ENCODE results near the gene KCNIP1.

KCNIP1 gene

GRCh38 chr5:170503990-170504596, at the start of gene KCNIP1:
TSS of gene KCNIP1 (plus strand) at chr5:170504020.
- no peak for DNase-seq

DNA sequence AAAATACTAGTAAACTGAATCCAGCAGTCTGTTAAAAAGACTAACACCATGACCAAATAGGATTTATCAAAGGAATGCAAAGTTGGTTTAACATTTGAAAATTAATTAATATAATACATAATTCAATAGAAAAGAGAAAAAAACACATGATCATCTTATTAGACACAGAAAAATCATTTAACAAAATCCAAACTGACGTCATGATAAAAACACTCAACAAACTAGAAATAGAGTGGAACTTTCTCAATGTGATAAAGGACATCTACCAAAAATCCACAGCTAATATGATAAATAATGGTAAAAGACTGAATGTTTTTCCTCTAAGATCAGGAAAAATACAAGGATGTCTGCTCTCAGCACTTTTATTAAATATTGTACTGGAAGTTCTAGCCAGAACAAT, 40.4 kb upstream of the KCNIP1 start:
- no peak for DNase-seq

- DNase-seq, result no peak
Measured at GRCh38 chr5:170464280-170465127, 39.3 kb upstream of the KCNIP1 start.

DNA sequence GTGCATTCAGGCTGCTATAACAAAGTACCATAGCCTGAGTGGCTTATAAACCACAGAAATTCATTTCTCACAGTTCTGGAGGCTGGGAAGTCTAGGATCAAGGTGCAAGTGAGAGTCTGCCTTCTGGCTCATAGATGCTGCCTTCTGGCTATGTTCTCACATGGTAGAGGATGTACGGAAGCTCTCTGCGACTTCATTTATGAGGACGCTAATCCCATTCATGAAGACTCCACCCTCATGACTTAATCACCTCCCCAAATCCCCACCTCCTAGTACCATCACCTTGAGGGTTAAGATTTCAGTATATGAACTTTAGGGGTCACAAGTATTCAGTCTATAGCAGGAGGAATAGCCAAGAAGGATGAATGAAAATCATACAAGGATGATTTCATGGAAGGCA, 37.3 kb upstream of the KCNIP1 start:
- no peak for DNase-seq

DNA sequence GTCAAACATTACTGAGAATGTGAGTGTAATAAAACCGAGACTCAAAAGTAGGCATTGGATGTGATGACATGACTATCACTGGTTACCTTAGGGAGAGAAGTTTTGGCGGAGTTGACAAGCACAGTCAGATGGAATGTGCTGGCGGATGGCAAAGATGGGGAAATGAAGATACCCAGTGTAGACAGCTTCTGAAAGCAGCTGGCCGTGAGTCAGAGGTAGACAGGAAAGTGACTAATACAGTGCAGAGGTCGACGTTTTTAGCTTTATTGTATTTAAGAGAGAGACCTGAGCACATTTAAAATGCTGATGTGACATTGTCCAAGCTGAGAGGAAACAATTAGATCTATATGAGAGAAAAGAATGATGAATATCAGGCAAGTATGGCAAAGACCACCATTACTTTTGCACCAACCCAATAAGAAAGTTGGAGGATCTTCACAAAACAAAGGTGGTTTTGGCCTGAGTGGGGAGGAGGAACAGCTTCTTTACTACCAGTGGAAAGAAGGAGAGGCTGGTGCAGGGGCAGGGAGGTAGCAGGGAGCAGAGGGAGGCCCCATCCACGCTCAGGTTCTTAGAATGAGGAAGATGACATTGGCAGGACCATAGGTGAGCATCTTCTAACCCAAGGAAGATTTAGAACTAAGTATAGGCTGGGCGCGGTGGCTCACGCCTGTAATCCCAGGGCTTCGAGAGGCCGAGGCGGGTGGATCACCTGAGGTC, 36.7 kb upstream of the KCNIP1 start:
- DNase-seq, result no peak

- no peak for DNase-seq
Measured at GRCh38 chr5:170468633-170469285, 35.1 kb upstream of the KCNIP1 start.

GRCh38 chr5:170469414-170469813, 34.4 kb upstream of the KCNIP1 start:
- no peak for DNase-seq

- DNase-seq, result no peak
Measured at GRCh38 chr5:170470275-170470674, 33.5 kb upstream of the KCNIP1 start.

DNA sequence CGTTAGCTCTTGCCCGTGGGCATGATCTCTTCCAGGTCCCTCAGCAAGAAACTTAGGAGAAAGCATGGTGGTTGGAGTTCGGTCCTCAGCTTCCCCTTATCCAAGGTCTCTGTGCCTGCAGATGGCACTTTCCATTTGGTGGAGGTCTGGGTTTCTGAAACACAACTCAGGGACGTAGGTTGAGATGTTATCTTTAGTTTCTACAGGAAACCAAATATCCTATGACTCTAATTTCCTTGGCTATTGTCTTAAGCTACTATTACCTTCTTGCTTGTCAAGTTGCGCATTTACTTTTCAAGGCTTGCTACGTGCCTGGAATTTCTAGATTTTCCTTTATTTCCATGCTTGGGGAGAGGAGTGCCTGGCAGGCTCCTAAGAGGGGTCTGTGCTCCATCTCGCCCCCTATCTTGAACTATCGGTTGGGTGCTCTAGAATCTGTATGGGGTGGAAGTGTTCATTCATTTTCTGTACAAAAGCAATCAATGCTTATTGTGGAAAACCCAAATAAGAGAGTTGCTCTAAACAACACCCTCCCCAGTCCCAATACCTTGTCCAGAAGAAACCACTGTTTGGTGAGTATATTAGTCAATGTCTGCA, 32.9 kb upstream of the KCNIP1 start:
- DNase-seq, result no peak

- DNase-seq, result no peak
Measured at GRCh38 chr5:170471551-170472178, 32.2 kb upstream of the KCNIP1 start.

DNA sequence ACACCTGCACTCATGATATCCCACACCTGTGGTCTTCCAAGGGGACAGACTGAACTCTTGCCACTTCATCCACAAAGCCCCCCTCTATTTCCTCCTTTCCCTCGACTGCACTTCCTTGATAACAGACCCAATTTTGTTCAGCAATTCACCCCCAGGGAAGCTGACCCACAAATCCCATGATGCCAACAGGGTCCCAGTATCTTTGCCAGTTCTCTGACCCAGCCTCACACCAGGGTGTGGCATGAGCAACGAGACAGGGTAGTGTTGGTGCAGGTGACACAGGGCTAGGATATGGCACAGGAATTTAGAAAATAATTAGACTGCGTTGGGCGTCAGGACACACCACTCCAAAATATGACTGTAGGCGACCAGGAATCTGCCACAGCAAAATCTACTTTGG, 30.2 kb upstream of the KCNIP1 start:
- no peak for DNase-seq

GRCh38 chr5:170474489-170475274, 29.1 kb upstream of the KCNIP1 start:
- no peak for DNase-seq

DNA sequence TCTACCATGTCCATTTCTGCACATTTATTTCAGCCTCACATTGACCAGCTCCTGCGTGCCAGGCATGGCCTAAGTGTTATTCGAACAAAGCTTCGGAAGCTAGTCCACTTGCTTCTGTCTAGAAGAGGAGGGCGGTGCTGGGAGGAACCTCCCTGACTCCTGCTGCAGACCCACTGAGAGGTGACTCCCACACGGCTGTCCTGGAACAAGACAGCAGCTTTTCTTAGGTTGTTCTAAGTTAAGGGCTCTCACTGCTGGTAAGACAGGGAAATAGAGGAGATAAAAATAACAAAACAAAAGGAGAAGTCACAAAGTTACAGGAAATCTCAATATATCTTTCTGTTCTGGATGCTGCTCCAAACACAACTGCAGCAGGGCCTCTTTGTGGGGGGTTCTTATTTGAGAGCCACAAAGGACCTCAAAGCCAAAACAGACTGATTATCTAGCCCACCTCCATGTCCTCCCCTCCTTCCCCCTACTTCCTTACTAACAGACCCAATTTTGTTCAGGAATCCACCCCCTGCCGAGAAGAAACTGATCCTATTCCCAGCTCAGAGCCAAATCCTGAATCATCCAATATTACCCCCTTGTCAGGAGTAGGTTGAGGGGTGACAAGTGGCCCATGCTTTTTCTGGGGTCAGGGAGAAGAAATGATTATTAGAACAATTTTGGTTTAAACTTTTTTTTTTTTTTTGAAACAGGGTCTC, 28.4 kb upstream of the KCNIP1 start:
- no peak for DNase-seq

DNA sequence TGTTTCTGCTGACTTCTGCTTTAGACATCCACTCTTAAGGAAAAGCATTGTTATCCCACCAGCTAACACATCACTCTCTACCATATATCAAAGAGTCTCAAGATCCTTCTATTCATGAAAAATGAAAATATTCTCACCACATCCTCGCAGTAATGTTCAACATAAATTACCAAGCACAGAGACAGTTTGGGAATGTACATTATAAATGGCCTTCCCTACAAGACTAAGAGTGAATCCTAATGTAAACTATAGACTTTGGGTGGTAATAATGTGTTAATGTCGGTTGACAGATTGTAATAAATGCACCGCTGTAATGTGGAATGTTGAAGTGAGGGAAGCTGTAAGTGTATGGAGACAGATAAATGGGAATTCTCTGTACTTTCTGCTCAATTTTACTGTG, 27.1 kb upstream of the KCNIP1 start:
- DNase-seq, result no peak

DNA sequence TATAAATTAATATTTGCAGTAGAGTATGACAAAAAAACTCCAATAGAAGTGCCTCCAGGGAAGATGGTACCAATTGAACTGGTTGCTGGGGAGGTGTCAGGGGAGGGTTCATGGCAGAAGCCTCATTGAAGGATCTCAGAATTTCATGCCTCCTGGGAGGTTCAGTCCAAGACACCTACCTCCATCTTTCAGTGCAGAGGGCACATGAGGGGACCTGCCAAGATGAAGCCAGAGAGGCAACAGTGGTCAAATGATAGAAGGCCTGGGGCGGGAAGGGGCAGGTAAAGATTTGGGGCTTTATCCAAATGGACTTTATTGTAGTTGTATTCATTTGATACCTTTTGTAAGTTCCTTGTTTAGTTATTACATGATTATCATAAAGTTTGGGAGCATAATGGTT, 25.9 kb upstream of the KCNIP1 start:
- DNase-seq, result no peak

- no peak for DNase-seq
Measured at GRCh38 chr5:170478306-170478705, 25.5 kb upstream of the KCNIP1 start.

- DNase-seq, result no peak
Measured at GRCh38 chr5:170479484-170479883, 24.3 kb upstream of the KCNIP1 start.

DNA sequence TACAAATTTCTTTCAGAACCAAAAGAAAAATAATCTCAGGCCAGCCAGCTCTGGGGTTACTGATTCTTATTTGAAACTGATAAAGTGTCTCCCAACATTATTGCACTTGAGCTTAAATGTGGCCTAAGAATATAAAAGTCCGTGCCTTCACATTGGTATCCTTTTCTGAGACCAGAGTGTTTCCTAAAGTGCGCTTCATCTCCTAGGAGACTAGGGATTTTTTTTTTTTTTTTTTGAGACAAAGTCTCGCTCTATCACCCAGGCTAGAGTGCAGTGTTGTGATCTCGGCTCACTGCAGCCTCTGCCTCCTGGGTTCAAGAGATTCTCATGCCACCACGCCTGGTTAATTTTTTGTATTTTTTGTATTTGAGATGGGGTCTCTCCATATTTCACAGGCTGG, 23.6 kb upstream of the KCNIP1 start:
- no peak for DNase-seq

DNA sequence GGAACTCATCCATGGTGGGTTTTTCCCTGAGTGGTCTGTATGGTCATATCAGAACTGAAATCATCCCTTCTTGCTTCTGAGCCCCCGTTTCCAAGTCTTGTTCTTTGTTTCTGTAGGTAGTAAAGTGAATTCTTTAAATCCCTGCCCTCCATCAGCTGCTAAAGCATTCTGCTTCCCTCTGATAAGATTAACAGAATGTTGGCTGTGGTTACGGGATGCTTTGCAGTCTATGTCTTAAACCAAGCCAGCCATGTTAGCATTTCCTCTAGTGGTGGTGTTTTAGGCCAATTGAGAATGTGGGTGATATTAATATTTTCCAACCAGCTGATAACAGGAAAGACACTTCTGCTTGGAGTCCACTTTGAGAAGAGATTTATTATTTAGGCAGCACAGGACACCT, 22.0 kb upstream of the KCNIP1 start:
- DNase-seq, result no peak

DNA sequence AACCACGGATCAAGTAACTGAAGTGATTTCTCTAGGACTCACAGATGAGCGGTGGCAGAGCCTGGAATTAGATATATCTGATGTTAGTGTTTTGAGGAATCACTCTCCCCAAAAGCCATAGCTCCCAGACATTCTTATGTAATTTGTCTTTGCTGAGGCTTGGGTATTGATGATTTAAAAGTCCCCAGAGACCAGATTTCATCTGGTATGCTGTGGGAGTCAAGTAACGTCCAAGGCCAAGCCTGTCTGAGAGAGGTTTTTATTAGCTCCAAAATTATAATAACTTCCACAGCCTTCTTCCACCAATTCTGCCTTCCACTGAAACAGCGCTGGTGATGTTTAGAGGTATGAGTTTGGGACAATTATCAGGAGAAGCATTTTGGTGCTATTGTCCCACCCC, 21.3 kb upstream of the KCNIP1 start:
- no peak for DNase-seq

All from NCI-H1436 treated with DMSO at 0.1 percent for 48 hours (cell line).